ENCODE results near the gene TMEM201. TPM values are rescaled to one million over a fixed set of nuclear protein-coding genes. Genes with fewer than 3 reads are reported as not detected.
A peak's percentile ranks its signal among the peaks of the same experiment; 100 is the strongest.

Gene TMEM201
- total RNA-seq, 1 experiment from 2014 or later = 3.9 TPM

DNA sequence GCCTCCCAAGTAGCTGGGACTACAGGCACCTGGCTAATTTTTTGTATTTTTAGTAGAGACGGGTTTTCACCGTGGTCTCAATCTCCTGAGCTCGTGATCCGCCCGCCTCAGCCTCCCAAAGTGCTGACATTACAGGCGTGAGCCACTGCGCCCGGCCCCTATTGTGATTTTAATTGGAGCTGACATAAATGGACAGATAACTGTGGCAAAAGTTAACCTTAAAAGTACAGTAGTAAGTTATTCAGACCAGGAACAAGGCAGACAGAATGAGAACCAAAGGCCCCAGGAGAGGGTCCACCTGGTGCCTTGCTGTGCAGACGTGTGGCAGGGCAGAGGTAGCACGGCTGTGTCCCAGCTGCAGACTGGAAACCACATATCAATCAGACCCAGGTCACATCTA lies 11.0 kb downstream of the TMEM201 start:
- DNase-seq (ENCODE audit: low spot score) = no peak

DNA sequence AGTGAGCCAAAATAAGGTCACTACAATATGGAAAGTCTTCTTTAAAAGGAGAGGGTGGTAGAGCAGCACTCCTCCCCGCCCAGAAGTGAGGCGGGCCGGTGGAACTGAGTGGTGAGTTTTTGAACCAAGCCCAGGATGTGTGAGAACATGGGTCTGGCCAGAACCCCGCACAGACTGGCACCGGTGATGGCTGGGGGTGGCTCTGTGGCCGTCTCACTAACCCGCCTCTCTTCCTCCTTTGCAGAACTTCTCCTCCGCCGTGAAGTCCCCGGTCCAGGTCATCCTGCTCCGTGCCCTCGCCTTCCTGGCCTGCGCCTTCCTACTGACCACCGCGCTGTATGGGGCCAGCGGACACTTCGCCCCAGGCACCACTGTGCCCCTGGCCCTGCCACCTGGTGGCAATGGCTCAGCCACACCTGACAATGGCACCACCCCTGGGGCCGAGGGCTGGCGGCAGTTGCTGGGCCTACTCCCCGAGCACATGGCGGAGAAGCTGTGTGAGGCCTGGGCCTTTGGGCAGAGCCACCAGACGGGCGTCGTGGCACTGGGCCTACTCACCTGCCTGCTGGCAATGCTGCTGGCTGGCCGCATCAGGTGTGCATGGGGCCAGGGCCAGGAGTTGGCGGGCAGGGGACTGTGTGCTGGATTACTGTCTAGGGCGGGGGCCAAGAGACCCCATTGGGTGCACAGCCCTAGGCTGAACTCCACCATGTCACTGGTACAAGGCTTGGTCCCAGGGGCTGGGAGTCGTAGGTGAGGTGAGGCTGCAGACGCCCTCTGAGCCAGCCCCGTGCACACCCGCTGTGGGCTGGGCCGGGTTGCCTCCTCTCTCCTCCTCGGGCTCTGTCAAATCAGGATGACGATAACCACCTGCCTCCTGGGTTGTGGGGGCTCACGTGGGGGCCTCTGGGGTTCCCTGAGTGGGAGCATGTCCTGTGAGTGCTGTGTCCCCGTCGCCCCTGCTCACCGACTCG lies 12.4 kb downstream of the TMEM201 start:
- no peak for DNase-seq (ENCODE audit: low spot score)

DNA sequence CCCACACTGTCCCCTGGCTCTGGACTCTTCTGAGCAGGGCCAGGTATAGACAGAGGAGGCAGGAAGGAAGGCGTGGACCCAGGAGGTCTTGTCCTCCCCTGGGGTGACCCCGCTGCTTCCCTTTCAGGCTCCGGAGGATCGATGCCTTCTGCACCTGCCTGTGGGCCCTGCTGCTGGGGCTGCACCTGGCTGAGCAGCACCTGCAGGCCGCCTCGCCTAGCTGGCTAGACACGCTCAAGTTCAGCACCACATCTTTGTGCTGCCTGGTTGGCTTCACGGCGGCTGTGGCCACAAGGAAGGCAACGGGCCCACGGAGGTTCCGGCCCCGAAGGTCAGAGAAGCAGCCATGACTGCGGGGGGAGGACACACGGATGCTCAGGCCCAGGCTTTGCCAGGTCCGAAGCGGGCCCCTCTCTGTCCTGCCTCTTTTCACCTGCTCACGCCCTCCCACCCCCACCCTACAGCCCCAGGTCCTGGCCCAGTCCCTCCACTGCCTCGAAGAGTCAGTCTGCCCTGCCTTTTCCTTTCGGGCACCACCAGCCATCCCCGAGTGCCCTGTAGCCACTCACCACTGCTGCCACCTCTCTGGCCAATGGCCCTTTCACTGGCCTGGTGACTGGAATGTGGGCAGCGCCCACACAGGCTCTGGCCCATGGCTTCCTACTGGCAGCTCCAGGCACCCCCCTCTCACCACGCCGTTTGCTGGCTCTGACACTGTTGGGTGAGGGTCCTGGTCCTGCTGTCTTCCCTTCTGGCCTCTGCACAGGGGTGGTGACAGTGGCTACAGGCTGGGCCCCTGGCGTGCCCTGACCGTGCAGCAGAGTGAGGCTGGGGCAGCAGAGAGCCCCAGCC lies 13.5 kb downstream of the TMEM201 start:
- no peak for DNase-seq (ENCODE audit: low spot score)

DNA sequence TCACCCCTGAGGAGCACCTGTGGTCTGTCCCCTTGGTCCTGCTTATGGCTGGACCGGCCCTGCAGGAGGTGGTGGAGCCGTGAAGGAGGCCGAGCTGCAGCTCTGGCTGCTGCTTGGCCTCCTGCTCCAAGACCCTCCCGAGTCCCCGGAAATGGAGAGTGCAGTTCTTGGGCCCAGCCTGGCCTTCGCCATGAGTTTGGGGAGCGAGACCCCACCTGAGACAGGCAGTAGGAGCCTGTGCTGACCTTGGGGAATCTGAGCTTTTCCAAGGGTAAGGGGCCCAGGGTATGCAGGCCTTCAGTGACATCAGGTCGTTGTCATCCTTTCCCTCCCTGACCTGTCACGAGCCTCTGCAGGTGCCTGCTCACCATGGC lies 14.1 kb downstream of the TMEM201 start:
- no peak for DNase-seq (ENCODE audit: low spot score)

DNA sequence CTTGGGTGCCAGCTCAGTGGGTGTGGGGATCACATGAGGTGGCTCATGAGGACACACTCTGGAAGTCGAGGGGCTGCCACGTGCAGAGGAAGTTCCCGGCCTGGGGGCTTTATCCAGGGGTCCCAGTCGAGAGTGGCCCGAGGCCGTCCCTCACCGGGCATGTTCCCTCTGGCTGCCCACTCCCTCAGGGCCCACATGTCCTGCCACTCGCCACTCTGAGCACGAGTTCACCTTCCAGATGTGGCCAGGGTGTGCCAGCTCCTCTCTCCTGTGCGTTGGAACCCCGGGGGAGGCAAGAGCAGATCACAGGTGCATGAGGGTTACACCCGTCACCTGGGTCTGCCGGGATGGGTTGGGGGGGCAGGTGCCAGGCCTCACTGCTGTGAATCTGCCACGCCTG lies 14.6 kb downstream of the TMEM201 start:
- DNase-seq (ENCODE audit: low spot score) = no peak

DNA sequence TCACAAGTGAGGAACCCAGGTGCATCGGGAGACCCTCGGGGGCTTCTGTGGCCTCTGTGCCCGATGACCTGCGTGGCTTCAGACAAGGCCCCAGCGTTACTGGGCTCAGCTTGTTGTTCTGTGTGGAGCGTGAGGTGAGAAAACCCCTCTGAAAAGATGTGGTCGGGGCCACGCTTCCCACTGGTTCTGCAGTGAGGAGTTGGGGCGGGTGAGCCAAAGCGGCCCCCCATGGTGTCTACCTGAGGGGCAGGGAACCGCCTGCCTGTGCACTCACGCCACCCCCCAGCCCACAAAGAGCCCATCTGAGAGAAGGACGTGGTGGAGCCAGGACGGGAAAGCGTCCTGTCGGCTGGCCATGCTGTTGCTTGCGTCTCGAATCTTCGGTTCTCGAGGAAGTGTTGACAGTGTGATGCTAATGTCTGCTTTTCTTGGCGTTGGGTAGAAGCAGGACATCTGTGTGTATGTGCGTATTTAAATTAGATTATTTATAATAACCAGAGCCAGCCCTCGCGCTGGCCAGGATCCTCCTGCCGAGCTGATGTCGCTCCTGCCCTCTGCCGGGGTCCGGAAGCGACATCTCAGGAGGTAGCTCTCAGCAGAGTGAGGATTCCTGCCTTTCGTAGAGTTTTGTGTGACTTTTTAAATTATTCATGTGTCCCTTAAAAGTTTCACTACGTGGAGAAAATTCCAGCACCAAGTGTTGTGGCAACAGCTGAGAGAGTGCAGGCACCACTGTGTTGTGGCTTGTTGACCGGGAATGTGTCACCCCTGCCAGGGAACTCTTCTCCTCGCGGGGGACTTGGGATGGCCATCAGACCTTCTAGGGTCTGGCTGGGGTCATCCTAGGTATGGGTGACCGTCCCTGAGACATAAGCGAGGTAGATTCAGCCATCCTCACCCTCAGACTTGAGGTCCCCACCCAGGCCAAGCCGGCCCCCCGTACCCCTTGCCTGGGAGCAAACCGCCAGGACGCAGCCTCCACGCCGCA lies 15.3 kb downstream of the TMEM201 start:
- DNase-seq (ENCODE audit: low spot score) = no peak

DNA sequence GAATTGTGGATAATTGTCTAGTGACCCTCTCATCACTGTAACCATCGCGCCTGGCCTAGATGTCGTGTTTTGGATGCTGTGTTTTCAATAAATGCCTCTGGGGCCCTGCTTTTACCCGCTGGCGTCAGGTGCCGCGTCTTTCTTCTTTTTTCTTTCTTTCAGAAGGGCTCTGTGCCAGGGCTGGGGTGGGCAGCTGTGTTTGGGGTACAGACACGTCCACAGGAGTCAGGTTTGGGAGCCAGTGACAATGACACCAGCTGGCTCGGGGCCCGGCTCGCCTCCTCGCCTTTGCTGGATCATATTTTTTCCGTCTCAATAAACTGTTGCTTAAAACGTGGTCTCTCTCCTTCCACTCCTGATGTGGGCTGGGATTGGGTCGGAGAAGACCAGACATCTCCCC lies 16.1 kb downstream of the TMEM201 start:
- DNase-seq (ENCODE audit: low spot score) = no peak

DNA sequence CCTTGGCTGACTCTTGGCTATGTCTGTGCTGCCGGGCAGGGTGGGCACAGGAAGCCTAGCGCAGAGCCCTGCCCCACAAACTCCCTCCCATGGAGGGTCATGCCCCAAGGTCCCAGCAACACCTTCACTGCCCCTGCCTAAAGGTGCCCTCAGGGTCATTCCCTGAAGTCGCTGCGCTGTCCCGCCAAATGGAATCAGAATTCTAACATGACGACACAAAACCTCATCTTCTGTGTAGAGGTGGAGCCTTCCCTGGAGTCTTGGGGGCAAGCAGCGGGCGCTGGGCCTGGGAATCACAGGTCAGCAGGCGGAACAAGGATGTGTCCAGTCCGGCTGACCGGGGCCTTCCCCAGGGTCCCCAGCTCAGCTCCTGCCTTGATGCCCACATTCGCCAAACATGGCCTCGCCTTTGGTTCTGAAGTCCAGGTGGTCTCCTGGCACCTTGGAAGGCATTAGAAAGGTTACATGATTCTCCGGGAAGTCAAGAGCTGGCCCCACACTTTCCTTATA lies 17.3 kb downstream of the TMEM201 start:
- DNase-seq (ENCODE audit: low spot score) = no peak

DNA sequence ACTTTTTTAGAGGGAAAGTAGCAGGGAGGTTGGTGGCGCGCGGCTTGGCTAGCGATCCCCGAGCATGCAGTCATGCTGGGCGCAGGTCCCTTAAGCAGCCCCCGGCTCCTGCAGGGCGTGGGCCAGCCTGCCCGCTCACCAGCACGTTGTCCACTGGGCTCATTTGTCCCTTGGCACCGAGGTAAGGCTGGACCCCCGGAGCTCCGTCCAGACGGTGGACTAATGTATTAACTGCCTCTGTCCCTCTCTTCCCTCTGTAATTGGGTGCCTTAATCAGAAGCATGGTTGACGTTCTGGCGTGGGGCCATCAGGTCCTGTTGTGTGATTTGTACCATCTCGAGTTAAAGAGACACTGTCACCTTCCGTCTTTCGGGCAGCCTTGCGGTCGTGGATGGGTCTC lies 17.7 kb downstream of the TMEM201 start:
- DNase-seq (ENCODE audit: low spot score) = no peak

DNA sequence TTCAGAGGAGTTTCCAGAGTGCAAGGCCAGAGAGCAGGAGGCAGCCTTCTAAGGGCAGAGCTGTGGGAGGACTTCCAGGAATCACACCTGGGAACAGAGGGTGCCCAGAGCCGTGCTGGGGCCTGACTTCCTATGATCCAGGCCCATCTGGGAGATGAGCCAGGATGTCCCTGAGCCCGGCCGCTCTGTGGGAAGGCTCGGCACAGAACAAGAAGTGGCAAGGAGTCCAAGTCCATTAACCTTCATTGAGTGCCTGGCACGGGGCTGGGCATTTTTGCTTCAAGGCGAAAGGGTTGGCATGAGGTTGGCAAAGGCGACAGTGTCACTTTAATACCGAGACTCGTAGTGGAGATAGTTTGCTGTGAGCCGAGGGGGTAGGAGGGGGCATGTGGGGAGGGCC lies 18.2 kb downstream of the TMEM201 start:
- no peak for DNase-seq (ENCODE audit: low spot score)

DNA sequence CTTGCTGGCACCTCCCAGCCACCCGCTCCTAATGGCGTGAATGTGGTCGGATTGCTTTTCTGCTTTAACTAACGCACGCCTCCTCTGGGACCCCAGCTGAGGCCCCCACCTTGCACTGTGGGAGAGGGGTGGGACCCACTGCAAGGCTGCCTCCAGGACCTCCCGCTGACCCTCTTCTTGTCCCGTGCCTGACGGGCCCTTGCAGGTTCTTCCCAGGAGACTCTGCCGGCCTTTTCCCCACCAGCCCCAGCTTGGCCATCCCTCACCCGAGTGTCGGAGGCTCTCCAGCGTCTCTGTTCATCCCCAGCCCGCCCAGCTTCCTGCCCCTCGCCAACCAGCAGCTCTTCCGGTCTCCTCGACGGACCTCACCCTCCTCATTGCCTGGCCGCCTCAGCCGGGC lies 18.6 kb downstream of the TMEM201 start:
- no peak for DNase-seq (ENCODE audit: low spot score)

DNA sequence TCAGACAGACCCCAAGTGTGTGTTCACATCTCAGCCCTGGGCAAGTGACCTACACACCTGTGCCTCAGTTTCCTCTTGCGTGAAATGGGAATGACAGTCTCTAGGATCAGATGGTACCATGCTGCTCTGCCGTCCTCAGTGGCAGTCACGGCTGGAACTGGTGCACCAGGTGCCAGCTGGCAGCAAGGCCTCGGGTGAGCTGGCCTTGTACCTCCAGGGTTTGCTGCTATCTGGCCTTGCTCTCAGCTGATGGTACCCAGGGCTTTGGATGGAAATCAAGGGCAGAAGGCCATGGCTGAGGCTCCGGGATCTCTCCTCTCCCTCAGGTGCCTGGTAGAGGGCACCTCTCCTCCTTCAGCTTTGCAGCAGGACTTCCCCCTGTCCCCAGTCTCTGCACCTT lies 21.3 kb downstream of the TMEM201 start:
- DNase-seq (ENCODE audit: low spot score) = no peak

DNA sequence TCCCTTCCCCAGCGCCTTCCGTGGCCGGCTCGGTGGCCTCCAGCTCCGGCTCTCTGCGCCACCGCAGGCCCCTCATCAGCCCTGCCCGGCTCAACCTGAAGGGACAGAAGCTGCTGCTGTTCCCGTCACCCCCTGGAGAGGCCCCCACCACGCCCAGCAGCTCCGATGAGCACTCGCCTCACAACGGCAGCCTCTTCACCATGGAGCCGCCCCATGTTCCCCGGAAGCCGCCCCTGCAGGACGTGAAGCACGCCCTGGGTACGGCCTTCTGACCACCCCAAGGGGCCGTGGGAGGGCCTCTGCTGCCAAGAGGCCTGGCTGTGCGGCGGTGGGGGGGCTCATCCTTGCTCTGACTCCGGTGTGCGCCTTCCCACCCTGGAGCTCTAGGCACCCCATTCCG lies 21.8 kb downstream of the TMEM201 start:
- DNase-seq (ENCODE audit: low spot score) = no peak

DNA sequence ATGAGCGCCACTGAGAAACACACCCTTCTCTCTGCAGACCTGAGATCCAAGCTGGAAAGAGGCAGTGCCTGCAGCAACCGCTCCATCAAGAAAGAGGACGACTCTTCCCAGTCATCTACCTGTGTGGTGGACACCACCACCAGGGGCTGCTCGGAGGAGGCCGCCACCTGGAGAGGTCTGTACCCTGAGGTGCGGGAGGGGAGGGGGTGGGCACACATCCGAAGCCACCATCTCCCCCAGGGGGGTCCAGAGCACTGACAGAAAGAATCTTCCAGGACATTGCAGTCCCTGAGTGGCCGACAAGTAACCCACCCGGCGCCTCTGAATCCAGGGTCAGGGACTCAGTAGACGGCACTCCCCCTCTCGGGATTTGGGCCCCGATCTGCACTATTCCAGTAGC lies 23.0 kb downstream of the TMEM201 start:
- DNase-seq (ENCODE audit: low spot score) = no peak

DNA sequence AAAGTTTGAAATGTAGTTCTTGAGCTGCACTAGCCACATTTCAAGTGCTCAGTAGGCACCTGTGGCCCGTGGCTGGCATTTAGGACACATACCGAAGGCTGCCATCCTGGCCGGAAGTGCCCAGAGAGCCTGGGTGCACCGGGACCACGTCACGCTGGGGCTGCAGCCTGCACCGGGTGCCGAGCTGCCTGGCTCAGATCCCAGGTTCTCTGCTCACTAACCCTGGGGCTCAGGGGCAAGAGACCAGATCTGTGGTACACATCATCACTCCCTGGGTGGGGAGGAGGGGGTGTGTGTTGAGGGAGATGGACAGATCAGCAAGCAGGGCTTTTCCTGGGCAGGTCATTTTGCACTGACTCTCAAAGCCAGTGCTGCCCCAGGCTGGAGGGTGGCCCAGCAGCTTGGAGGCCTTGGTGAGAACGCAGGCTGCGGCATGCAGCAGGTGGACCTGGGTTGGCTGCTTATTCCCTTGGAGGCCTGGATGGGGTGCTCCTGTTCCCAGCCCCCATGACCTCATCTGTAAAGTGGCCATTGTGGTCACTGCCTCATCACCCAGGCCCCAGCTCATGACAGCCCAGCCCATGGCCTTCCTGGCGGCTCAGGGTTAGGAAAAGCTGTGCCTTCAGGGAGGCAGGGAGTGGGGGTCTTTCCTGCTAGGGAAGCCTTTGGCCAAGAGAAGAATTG lies 23.6 kb downstream of the TMEM201 start:
- no peak for DNase-seq (ENCODE audit: low spot score)

DNA sequence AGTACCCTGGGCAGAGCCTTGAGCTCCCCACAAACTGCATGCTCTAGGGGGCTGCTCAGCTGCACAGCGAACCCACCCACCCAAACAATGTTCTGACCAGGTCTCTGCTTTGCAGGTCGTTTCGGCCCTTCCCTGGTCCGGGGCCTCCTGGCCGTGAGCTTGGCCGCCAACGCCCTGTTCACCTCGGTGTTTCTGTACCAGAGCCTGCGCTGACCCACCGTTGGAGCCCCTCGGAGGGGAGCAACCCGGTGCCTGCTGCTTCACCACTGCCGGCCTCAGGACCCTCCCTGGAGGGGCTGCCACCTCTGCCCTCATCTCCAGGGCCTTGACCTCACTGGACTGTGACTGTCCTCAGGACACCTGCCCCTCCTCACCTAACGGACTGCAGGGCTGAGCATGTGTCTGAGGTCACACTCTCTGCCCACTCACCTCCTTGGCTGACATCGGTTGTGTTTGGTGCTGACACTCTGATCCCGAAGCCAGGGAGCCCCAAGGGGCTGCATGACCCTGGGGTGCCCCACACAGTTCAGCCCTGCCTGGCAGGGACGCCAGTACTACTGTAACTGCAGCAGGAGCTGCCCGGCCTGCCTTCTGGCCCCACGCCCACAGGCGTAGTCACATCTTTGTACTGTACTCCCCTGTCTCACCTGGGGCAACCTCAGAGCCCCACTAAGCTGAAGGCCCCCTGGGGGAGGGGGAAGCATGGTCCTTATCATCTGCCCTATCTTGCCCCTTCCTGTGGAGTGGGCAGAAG lies 24.3 kb downstream of the TMEM201 start:
- DNase-seq (ENCODE audit: low spot score) = no peak

DNA sequence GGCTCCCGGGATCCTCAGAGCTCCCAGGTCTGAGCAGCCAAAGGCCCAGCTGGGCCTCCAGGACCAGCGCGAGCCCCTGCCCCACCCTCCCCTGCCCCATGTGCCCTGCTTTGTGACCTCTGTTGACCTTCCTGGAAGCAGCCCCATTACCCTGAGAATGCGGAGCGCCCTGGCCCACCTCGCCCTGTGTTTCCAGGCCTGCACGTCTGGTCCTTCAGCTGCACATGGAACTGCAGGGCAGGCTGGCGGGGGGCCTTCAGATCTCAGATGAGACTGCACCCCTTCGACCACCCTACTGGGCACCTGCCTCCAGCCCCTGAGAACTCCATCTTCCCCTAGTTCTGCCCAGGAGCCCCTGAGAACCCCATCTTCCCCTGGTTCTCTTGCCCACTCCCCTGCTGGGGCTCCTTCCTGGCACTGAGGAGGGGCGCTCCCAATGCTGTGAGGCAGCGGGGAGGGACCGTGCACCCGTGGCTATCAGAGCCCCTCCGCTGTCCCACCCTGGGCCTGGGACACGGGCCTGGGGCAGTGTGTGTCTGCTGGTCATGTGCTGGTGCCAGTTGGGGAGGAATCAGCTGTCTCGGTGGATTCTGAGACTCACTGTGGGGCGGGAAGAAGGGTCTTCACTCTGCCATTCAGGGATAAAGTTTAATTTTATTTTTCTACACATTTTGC lies 25.1 kb downstream of the TMEM201 start:
- no peak for DNase-seq (ENCODE audit: low spot score)

DNA sequence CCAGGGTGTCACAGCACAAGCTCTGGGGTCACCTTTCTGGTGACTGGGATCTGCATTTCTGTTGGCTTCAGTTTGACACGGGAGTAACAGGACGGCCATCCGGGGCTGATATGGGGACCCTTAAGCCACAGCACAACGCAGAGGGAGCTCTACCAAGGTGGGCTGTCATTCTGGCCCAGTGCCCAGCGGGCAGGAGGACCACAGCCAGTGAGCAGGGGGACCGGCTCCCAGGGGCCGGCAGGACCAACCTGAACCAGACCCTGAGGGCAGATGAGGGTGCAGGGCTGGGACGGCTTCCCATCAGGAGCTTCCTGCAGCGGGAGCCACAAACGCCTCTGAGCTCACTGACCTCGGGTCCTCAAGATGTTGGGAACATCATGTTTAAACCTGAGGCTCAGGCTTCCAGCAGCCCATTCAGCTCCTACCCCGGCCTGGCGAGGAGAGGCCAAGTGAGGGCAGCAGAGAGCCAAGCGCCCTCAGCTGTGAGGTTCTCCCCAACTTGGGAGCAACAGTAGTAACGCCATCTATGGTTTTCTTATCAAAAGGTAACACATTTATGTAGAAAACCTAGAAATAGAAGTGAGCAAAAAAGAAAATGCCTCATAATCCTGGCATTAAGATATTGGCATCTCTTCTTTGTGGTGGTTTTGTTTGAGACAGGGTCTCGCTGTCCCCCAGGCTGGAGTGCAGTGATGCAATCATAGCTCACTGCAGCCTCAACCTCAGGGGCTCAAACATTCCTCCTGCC lies 26.8 kb downstream of the TMEM201 start:
- DNase-seq (ENCODE audit: low spot score) = peak; percentile 32
